GM18519 (cell line): ENCODE measurements around the gene TAGLN3.

Experiments
- ATAC-seq: cut with Tn5 transposase; IDR thresholded peaks from one replicate; pipeline ENCODE4 v1.9.1; 2021; ENCODE audit warnings: mild to moderate bottlenecking, moderate library complexity; ENCODE audit not compliant: unreplicated experiment, low FRiP score

The TAGLN3 gene

DNA sequence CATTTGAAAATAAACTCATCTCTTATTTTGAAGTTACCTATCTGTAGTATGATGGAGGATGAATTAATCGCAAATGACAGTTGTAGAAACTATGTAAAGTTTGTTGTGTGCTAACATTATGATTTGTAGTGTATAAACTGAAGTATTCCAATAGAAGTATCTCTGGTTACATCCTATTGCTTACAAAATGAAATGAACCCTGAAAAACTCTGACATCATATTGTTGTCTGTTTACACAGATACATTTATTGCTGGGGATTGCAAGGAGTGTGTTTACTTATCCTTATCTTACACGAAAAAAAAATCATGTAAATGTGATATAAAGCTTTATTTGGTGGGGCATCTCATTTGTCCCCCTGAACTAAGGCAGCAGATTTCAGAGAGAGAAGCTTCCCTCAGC is 22.5 kb upstream of the TAGLN3 start:
- ATAC-seq, result no peak

DNA sequence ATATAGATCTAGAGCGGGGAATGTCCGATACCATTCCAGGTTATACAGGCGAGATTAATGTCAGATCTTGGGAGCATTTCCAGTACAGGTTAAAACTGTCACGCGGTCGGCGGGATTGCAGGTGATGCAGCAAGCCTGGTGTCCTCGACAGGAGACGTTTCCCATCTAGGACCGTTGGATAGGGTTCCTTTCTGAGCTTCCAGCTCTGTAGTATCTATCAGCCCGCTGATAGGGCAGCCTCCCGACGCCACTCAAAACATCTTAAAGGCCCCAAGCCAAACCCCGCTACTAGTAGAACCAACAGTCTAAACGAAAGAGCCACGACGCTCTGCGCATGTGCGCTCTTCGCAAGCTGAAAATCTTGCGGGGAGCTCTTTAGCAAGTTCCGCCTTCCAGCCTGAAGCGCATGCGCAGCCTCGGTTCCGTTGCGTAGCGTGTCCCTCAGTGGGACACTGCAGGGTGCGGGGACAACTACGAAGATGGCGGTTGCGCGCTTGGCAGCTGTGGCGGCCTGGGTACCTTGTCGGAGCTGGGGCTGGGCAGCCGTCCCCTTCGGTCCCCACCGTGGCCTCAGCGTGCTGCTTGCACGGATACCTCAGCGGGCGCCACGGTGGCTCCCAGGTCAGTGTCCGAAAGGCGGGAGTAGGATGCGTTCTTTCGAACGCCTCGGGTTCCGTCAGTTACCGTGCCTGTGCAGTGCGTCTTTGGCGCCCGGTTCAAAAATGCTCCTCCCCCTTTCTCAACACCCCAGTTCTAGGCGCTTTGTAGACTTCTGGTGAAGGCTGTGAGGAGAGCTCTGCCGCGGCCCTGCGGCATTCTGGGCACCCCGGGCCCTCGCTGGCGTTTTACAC is 19.9 kb upstream of the TAGLN3 start, which contains the start of gene ABHD10:
Gene ABHD10 (plus strand): TSS at position 444 of the 851 bp plus-strand sequence. CDS start 36 bp downstream, at position 480.
- peak; percentile 94 for ATAC-seq

GRCh38 chr3:111979434-111980038 is 19.2 kb upstream of the TAGLN3 start:
- ATAC-seq, result peak; percentile 22

DNA sequence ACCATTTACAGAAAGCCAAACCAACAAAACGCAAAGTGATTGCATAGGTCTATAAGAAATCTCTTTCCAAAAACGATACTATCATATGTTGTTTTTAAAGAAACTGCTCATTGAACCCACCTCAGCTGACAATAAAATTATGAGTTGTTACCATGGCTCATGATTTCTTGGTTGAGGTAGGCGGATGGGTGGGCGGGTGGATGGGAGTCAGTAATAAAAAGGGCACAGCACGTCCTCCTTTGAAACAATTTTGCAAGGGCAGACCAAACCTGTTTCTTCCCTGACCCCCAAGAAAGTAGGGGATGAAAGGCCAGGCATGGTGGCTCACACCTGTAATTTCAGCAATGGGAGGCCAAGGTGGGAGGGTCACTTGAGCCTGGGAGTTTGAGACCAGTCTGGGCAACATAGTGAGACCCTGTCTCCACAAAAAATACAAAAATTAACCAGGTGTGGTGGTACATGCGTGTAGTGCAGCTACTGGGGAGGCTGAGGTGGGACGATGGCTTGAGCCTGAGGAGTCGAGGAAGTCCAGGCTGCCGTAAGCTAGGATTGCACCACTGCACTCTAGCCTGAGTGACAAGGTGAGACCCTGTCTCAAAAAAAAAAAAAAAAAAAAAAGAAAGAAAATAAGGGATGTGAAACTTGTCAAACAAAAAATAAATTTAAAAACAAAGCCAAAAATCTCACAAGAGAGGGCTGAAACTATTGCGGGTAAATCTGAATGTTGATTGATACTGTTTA is 17.8 kb upstream of the TAGLN3 start:
- ATAC-seq, result no peak

- ATAC-seq, result no peak
Measured at GRCh38 chr3:111981457-111981763, 17.3 kb upstream of the TAGLN3 start.

DNA sequence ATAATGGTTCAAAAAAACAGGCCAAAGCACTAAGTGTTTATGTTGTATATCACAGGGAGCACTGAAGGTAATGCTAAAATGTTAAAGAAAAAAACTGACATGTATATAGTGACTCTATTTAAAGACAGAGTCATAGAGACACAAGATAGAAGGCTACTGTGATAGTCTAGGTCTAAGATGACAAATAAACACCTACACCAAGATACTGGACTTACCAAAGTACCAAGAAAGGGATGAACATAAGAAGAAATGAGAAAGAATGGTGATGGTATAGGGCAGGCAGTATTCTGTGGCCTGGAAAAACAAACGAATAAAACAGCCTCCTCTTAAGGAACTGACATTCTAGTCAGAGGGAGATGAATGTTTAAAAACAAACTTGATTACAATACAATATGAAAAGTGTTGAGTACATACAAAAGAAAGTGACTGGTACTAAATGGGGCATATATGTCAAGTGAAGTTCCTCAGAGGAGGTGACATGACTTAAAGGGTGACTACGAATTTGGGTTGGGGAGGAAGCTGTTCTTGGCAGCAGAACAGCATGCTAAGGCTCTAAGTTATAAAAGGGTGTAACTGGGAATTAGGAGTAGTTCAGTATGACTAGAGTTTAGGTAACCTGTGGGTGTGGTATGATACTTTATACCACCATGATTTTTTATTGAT is 14.0 kb upstream of the TAGLN3 start:
- no peak for ATAC-seq

DNA sequence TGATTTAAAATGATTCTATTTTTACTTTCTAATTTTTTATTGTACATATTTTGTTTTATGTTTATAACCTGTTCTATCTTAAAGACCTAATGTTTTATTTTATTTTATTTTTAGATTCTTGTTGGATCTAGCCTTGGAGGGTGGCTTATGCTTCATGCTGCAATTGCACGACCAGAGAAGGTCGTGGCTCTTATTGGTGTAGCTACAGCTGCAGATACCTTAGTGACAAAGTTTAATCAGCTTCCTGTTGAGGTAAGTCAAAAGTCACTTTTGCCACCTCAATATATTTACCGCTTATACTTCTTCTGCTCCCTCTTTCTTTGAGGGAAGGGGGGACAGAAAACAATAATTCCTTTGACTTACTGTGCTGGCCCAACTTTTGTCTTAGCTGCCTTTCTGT is 11.9 kb upstream of the TAGLN3 start:
- ATAC-seq, result no peak

- ATAC-seq, result peak; percentile 87
Measured at GRCh38 chr3:111989061-111989678, 9.6 kb upstream of the TAGLN3 start.

GRCh38 chr3:111993038-111993437 is 5.7 kb upstream of the TAGLN3 start:
- no peak for ATAC-seq

GRCh38 chr3:111999484-112000324 is 982 bp downstream of the TAGLN3 start:
- no peak for ATAC-seq

DNA sequence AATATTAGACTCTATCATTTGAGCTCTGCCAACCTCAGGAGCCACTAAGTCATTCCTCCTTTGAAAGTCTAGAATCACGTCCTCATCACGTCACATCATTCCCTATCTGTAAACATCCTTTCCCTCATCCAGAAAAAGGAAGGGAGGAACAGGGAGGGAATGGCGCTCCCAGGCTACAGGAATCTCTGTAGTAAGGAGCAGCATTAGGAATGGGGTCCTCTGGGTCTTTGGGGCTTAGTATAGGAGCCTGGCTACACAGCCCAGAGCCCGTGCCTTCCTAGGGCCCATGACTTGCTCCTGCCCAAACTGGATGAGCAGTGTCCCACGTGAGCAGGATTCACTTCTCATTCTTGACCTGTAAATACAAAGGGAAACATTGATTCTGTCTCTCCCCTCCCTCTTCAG is 1.6 kb downstream of the TAGLN3 start:
- ATAC-seq, result no peak

DNA sequence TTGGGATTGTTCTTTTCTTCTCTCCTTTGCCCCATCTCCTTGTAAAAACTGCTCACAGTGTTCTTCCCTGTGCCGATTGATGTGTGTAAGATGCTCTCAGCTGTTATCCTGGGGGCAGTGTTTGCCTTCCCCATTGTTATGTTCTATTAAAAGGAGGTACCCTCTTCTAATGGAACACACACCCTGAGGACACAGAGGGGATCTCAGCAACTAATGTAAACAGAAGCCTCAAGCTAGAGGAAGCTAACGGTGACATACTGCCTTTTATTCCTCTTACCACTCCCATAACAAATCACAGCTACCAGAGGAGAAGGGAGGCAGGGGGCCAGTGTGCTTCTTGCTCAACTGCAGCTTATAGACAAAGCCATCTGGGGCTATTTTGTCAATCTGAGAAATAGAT is 2.2 kb downstream of the TAGLN3 start:
- no peak for ATAC-seq

DNA sequence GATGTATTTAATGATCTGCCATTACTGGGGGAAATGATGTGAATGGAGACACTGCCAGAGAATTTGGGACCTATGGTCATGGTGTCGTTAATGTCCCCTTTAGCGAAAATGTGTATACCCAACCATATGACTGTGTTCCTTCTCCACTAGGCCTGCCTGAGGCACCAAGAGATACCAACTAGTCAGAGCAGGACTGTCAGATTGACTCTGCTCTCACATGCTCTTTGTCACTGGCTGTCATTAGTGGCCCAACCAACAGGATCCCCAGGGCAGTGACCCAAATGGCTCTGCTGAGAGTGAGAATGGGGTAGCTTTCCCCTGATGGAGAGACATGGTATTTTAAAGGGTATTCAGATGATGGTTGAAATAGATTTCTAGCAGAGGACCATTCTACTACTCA is 2.8 kb downstream of the TAGLN3 start:
- ATAC-seq, result no peak

DNA sequence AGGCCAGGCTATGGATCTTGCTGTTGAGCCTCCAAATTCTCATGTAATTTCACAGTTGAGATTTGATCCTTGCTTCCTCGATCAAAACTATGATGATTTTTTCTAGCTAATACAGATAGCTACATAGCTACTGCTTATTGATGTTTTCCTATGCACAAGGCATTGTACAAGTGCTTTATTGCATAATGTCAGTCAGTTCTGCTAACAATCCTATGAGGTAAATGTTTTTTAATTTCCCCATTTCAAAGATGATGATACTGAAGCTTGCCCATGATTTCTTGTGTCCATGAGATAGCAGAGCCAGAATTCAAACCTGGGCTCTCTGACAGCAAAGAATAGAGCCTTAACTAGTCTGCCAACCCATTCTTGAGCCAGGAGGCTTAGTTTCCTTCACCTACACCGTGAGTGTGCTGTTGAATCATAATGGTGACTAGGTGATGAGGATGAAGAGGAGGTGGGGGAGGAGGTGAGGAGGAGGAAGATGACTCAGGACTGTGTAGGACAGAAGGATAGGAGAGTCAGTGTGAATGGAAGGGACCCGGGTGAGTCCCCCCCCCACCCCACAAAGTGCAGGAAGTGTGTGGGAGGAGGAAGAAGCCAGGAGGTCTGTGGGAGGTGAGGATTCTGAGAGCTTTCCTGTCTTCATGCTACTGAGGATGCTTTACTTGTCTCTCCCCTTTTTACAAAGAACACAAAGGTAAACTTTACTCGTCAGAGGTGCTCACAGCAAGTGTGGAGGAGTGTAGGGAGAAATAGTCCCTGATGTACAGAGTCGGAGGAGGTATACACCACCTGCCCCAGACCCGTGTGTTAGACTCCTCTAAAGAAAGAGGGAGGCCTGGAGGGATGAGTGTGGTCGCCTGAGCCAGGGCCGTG is 3.6 kb downstream of the TAGLN3 start:
- no peak for ATAC-seq

DNA sequence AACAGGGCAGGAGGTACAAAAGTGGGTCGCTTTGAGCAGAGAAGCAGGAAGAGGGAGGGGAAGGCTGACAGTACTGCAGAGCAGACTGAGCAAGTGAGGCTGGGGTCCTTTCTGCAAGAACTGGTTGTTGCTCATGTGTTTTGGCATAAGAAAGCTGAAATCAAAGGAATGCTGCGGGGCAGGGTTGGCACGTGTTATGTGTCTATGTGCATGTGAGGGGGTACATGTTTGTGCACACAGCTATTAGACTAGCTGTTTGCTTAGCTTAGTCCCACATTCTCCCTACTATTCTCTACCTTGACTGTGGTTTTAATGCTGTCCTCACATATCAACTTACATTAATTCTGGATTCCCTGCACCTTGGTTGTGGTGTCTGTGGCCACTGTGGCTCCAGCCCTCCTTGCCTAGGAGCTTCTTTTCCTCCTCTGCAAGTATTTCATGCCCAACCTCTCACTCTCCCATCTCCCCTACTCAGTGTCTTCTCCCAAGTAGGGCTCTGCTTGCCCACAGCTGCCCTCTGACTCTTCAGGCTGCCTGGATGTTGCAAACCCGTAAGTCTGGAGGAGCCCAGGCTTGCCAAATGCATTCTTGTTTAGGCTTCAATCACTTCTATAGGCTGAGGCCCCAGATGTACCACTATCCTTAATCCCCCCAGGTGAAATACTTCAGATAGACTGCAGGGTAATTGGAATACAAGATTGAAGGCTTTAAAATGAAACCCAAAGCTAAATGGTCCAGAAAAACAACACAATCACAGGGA is 4.8 kb downstream of the TAGLN3 start:
- ATAC-seq, result no peak

DNA sequence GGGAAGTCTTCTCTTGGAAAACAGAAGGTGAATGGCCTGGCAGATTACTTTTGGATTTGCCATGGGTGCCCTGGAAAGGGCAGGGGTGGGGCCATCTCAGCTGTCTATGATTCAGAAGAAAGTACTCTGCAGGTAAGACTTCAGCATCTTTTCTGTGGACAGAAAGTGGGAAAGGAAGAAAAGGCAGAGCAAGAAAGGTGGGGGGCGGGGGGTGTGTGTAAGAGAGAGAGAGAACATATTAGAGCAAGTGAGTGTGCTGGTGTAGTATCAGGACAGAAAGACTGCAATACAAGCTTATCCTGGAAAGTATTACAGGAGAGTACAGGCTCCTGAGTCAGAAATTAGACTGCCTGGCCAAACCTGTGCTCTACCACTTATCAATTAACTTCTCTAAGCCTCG is 5.5 kb downstream of the TAGLN3 start:
- ATAC-seq, result no peak

DNA sequence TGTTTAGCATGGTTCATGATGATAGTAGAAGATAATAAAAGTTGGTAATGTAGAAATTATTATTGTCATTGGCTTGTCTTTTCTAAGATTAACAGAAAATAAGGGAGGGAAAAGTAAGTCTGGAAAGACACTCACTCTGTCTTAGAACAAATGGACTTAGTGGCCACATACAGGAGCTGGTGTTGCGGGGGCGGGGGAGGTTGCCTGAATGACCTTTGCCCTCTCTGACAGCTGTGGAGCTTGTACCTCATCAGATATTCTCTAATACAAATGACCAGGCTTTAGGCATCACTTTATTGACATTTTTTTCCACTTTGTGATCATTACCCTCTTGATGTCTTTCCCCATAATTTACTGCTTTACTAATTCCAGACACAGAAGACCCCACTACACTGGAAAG is 5.9 kb downstream of the TAGLN3 start:
- no peak for ATAC-seq

- no peak for ATAC-seq
Measured at GRCh38 chr3:112005091-112005672, 6.5 kb downstream of the TAGLN3 start.
